ENCODE measurements around the gene PARD6G. TPM values are rescaled to one million over a fixed set of nuclear protein-coding genes. Genes with fewer than 3 reads are reported as not detected.

Gene PARD6G
- total and polyA plus RNA-seq, 3 donors from 2014 or later, result 3.0 to 7.5 (median 5.3) TPM

GRCh38 chr18:80184243-80184772, 63.0 kb downstream of the PARD6G start:
- 94 to 97% methylated on average over 24 to 26 of the region's 26 CpGs for WGBS, 2 donors
- no peaks in the 10 kb centered on the region for H3K27me3 ChIP-seq
- H3K9me3 ChIP-seq, result no peaks in the 10 kb centered on the region
- no peak overlapping the region for H3K27ac ChIP-seq
- H3K4me1 ChIP-seq, result peaks cover 7% of the 10 kb centered on the region
- no peaks in the 10 kb centered on the region for H3K36me3 ChIP-seq (ENCODE audit: low read depth, missing control alignments)
- H3K4me3 ChIP-seq, result no peak overlapping the region
- TF ChIP-seq CTCF (IDR thresholded peaks at IDR 0.05), result no peak
- TF ChIP-seq POLR2A (IDR thresholded peaks at IDR 0.05), result no peak
- DNase-seq, result no peak
- intact Hi-C loops (cut with DNase I; ENCODE audit: low total_unique reads), result no loop called here

GRCh38 chr18:80183273-80184050, 63.9 kb downstream of the PARD6G start:
- no peaks in the 10 kb centered on the region for H3K9me3 ChIP-seq
- DNase-seq, result no peak
- H3K27ac ChIP-seq, result no peak overlapping the region
- no peak for TF ChIP-seq CTCF (IDR thresholded peaks at IDR 0.05)
- no peak for TF ChIP-seq POLR2A (IDR thresholded peaks at IDR 0.05)
- intact Hi-C loops (cut with DNase I; ENCODE audit: low total_unique reads), result no loop called here
- H3K27me3 ChIP-seq, result no peaks in the 10 kb centered on the region
- 75 to 85% methylated on average over 13 of the region's 13 CpGs for WGBS, 2 donors
- H3K4me3 ChIP-seq, result no peak overlapping the region
- no peaks in the 10 kb centered on the region for H3K36me3 ChIP-seq (ENCODE audit: low read depth, missing control alignments)
- H3K4me1 ChIP-seq, result peaks cover 7% of the 10 kb centered on the region

GRCh38 chr18:80182855-80183254, 64.5 kb downstream of the PARD6G start:
- Histone ChIP-seq H3K4me1 (peaks cover 7% of the 10 kb centered on the region), H3K27ac (no peak overlapping the region), H3K9me3 (no peaks in the 10 kb centered on the region), H3K4me3 (no peak overlapping the region), H3K27me3 (no peaks in the 10 kb centered on the region), H3K36me3 (ENCODE audit: low read depth, missing control alignments) (no peaks in the 10 kb centered on the region)
- intact Hi-C loops (cut with DNase I; ENCODE audit: low total_unique reads), result no loop called here
- TF ChIP-seq CTCF (IDR thresholded peaks at IDR 0.05) (no peak), POLR2A (IDR thresholded peaks at IDR 0.05) (no peak)
- 71 to 77% methylated on average over 8 to 9 of the region's 9 CpGs for whole genome bisulfite sequencing, 2 donors
- no peak for DNase-seq

- DNase-seq, result no peak
- H3K27ac ChIP-seq, result no peak overlapping the region
These were observed 65.5 kb downstream of the PARD6G start for GRCh38 chr18:80181642-80182461.

More at GRCh38 chr18:80181642-80182461, 65.5 kb downstream of the PARD6G start:
- peaks cover 7% of the 10 kb centered on the region for H3K4me1 ChIP-seq
- no peaks in the 10 kb centered on the region for H3K36me3 ChIP-seq (ENCODE audit: low read depth, missing control alignments)
- H3K27me3 ChIP-seq, result no peaks in the 10 kb centered on the region
- WGBS, 2 donors, result 73 to 75% methylated on average over 12 of the region's 12 CpGs
- intact Hi-C loops (cut with DNase I; ENCODE audit: low total_unique reads), result no loop called here
- no peak overlapping the region for H3K4me3 ChIP-seq
- no peak for TF ChIP-seq POLR2A (IDR thresholded peaks at IDR 0.05)
- no peak for TF ChIP-seq CTCF (IDR thresholded peaks at IDR 0.05)
- H3K9me3 ChIP-seq, result no peaks in the 10 kb centered on the region
